H1 (cell line): Measurements from ENCODE around the gene STX2. TPM values are rescaled to one million over a fixed set of nuclear protein-coding genes. Genes with fewer than 3 reads are reported as not detected.

ENCODE experiments used
- CTCF ChIA-PET: fragments of 300-600 bp; sonication (Branson Sonifier 250); formaldehyde crosslinking; loops from one replicate; lab custom pipeline; 2021; ENCODE audit not compliant: partially characterized antibody; lab: Charles Lee
- POLR2A ChIA-PET: fragments of 300-600 bp; sonication (Branson Sonifier 250); formaldehyde crosslinking; loops from one replicate; lab custom pipeline; 2021; ENCODE audit warnings: inconsistent platforms; ENCODE audit not compliant: partially characterized antibody; lab: Charles Lee
- DNase-seq, 2 experiments: peaks; one replicate each; pipeline versions ENCODE4 v3.0.0 to v3.0.0-alpha.2; 2010 to 2022; ENCODE audit warnings: low spot score in 2 of 2, low read depth in 1 of 2, mixed read lengths in 1 of 2
- FAIRE-seq: peaks from 2 replicates; lab custom pipeline; 2011; peaks lifted over from hg19 to GRCh38; lab: Jason Lieb, UNC
- H2AFZ ChIP-seq: 2 replicates; pipeline ENCODE4 v1.8.1; 2012; ENCODE audit warnings: low read length, inconsistent platforms
- H2AK5ac ChIP-seq: 2 replicates; pipeline ENCODE4 v1.6.1; 2013; ENCODE audit warnings: low read depth, low read length
- H2BK120ac ChIP-seq: replicated peaks from 2 replicates; pipeline ENCODE3; 2013; ENCODE audit warnings: low read depth, low read length, inconsistent platforms
- H2BK12ac ChIP-seq: 2 replicates; pipeline ENCODE4 v1.6.1; 2013; ENCODE audit warnings: low read depth, low read length
- H2BK15ac ChIP-seq: 2 replicates; pipeline ENCODE4 v1.6.1; 2013; ENCODE audit warnings: low read length
- H2BK20ac ChIP-seq: 2 replicates; pipeline ENCODE4 v1.6.1; 2013; ENCODE audit warnings: low read length
- H2BK5ac ChIP-seq: 2 replicates; pipeline ENCODE4 v1.6.1; 2013; ENCODE audit warnings: low read depth, low read length
- H3K14ac ChIP-seq: 2 replicates; pipeline ENCODE4 v1.6.1; 2013; ENCODE audit warnings: inconsistent platforms; ENCODE audit not compliant: insufficient read length
- H3K18ac ChIP-seq: 2 replicates; pipeline ENCODE4 v1.6.1; 2013; ENCODE audit warnings: low read length; ENCODE audit errors: extremely low read depth
- H3K23ac ChIP-seq: 2 replicates; pipeline ENCODE4 v1.6.1; 2013; ENCODE audit warnings: inconsistent platforms; ENCODE audit not compliant: insufficient read length
- H3K23me2 ChIP-seq: 2 replicates; pipeline ENCODE4 v1.6.1; 2013; ENCODE audit warnings: low read depth, low read length
- H3K27ac ChIP-seq: 2 replicates; pipeline ENCODE4 v1.6.1; 2011; ENCODE audit warnings: low read depth, low read length, inconsistent platforms
- H3K27me3 ChIP-seq, 4 experiments: replicated peaks in 1 of 4; 1 replicate in 1 of 4; 2 replicates in 3 of 4; pipeline versions ENCODE4 v1.6.1 to v1.8.1; 2011 to 2013; ENCODE audit warnings: low read length in 3 of 4, mild to moderate bottlenecking in 3 of 4, inconsistent platforms in 2 of 4, mixed read lengths in 2 of 4, moderate library complexity in 1 of 4; ENCODE audit not compliant: control insufficient read depth in 3 of 4, insufficient read depth in 3 of 4; ENCODE audit errors: extremely low read depth in 1 of 4
- H3K36me3 ChIP-seq, 4 experiments: 2 replicates each; pipeline versions ENCODE4 v1.6.1 to v1.8.1; 2011 to 2013; ENCODE audit warnings: mild to moderate bottlenecking in 4 of 4, low read length in 3 of 4, moderate library complexity in 2 of 4, control low read depth in 1 of 4, inconsistent platforms in 1 of 4; ENCODE audit not compliant: insufficient read depth in 4 of 4, control insufficient read depth in 2 of 4
- H3K4ac ChIP-seq: replicated peaks from 2 replicates; pipeline ENCODE3; 2013; ENCODE audit warnings: low read length, low read depth, mixed read lengths, inconsistent platforms; ENCODE audit not compliant: insufficient read length
- H3K4me1 ChIP-seq, 4 experiments: replicated peaks in 1 of 4; 1 replicate in 1 of 4; 2 replicates in 3 of 4; pipeline versions ENCODE4 v1.6.1 to v1.8.1; 2011 to 2013; ENCODE audit warnings: low read length in 3 of 4, inconsistent platforms in 2 of 4, mixed read lengths in 1 of 4; ENCODE audit not compliant: insufficient read depth in 4 of 4, control insufficient read depth in 3 of 4
- H3K4me2 ChIP-seq, 2 experiments: 2 replicates each; pipeline versions ENCODE4 v1.6.1 to v1.8.1; 2011 to 2013; ENCODE audit warnings: low read depth in 2 of 2, low read length in 2 of 2, control low read depth in 1 of 2, inconsistent platforms in 1 of 2, mild to moderate bottlenecking in 1 of 2; ENCODE audit not compliant: insufficient read depth in 1 of 2
- H3K4me3 ChIP-seq, 4 experiments: fragments of 200-600, 300-600 bp in 1 of 4; sonication (generic), shearing (Covaris generic), sonication (Bioruptor Twin) in 1 of 4; 2 replicates each; pipeline versions ENCODE4 v1.5.1 to v1.8.1; 2011 to 2016; ENCODE audit warnings: low read length in 4 of 4, low read depth in 3 of 4, control low read depth in 2 of 4, inconsistent platforms in 2 of 4, mild to moderate bottlenecking in 2 of 4, mixed read lengths in 1 of 4, moderate library complexity in 1 of 4; ENCODE audit not compliant: insufficient read depth in 2 of 4; ENCODE audit errors: extremely low read depth in 1 of 4
- H3K56ac ChIP-seq: replicated peaks from 2 replicates; pipeline ENCODE3; 2013; ENCODE audit warnings: low read depth, mild to moderate bottlenecking, mixed read lengths, low read length, inconsistent platforms; ENCODE audit not compliant: insufficient read length
- H3K79me1 ChIP-seq: 2 replicates; pipeline ENCODE4 v1.6.1; 2013; ENCODE audit warnings: low read depth, low read length, control low read depth
- H3K79me2 ChIP-seq, 2 experiments: 2 replicates each; pipeline versions ENCODE4 v1.6.1 to v1.8.1; 2012 to 2013; ENCODE audit warnings: low read length in 2 of 2, mild to moderate bottlenecking in 2 of 2, inconsistent platforms in 1 of 2; ENCODE audit not compliant: insufficient read depth in 2 of 2, control insufficient read depth in 1 of 2
- H3K9ac ChIP-seq, 4 experiments: replicated peaks in 1 of 4; 1 replicate in 1 of 4; 2 replicates in 3 of 4; pipeline versions ENCODE4 v1.6.1 to v1.8.1; 2011 to 2013; ENCODE audit warnings: low read depth in 3 of 4, low read length in 3 of 4, control low read depth in 2 of 4, mild to moderate bottlenecking in 2 of 4, moderate library complexity in 2 of 4, inconsistent platforms in 1 of 4; ENCODE audit errors: extremely low read depth in 1 of 4
- H3K9me3 ChIP-seq, 2 experiments: 2 replicates each; pipeline versions ENCODE4 v1.6.1 to v1.8.1; 2012 to 2013; ENCODE audit warnings: mild to moderate bottlenecking in 2 of 2, moderate library complexity in 2 of 2, control low read depth in 1 of 2, inconsistent platforms in 1 of 2, low read depth in 1 of 2, low read length in 1 of 2, mixed read lengths in 1 of 2; ENCODE audit not compliant: insufficient read depth in 2 of 2
- H4K20me1 ChIP-seq, 2 experiments: replicated peaks in 1 of 2; 2 replicates each; pipeline versions ENCODE3 to v1.8.1; 2011 to 2013; ENCODE audit warnings: inconsistent platforms in 2 of 2, low read length in 2 of 2, mild to moderate bottlenecking in 1 of 2; ENCODE audit not compliant: insufficient read depth in 2 of 2, control insufficient read depth in 1 of 2
- H4K5ac ChIP-seq: 2 replicates; pipeline ENCODE4 v1.6.1; 2013; ENCODE audit warnings: low read length, low read depth, mixed read lengths, inconsistent platforms; ENCODE audit not compliant: insufficient read length
- H4K8ac ChIP-seq: 2 replicates; pipeline ENCODE4 v1.8.0; 2013; ENCODE audit warnings: mild to moderate bottlenecking, moderate library complexity, low read length, inconsistent platforms; ENCODE audit not compliant: insufficient read depth; ENCODE audit errors: extremely low read depth
- H4K91ac ChIP-seq: replicated peaks from 2 replicates; pipeline ENCODE3; 2013; ENCODE audit warnings: low read length, mixed read lengths, inconsistent platforms; ENCODE audit not compliant: insufficient read length
- ASH2L ChIP-seq: fragments of 200-600, 300-600 bp; sonication (generic); IDR thresholded peaks from one replicate; pipeline ENCODE4 v1.7.1; 2017; ENCODE audit warnings: low read length
- EZH2 ChIP-seq: fragments of 200-600 bp; sonication (generic); IDR thresholded peaks from 2 replicates; pipeline ENCODE4 v1.7.1; 2012; ENCODE audit warnings: low read depth, mild to moderate bottlenecking, moderate library complexity, low read length, inconsistent platforms; ENCODE audit not compliant: severe bottlenecking
- FOSL1 ChIP-seq: IDR thresholded peaks from 2 replicates; pipeline ENCODE4 v1.6.1; 2011; ENCODE audit warnings: mild to moderate bottlenecking, low read depth, low read length, moderate library complexity; ENCODE audit not compliant: insufficient read depth
- KDM1A ChIP-seq: fragments of 200-600, 300-600 bp; sonication (generic); IDR thresholded peaks from 2 replicates; pipeline ENCODE4 v1.7.1; 2016; ENCODE audit warnings: mild to moderate bottlenecking, low read length, borderline replicate concordance
- KDM4A ChIP-seq: IDR thresholded peaks from one replicate; pipeline ENCODE4 v1.7.1; 2012; ENCODE audit warnings: low read depth, mild to moderate bottlenecking, moderate library complexity, low read length, inconsistent platforms; ENCODE audit not compliant: severe bottlenecking
- SIX5 ChIP-seq: IDR thresholded peaks from 2 replicates; pipeline ENCODE4 v1.6.1; 2011; ENCODE audit warnings: mild to moderate bottlenecking, low read depth, low read length
- SP2 ChIP-seq: IDR thresholded peaks from 2 replicates; pipeline ENCODE4 v1.6.1; 2012; ENCODE audit warnings: mild to moderate bottlenecking, low read length, inconsistent platforms
- TBP ChIP-seq: IDR thresholded peaks from 2 replicates; pipeline ENCODE4 v1.6.1; 2011; ENCODE audit warnings: low read depth, low read length, improper control_type of control experiment
- TEAD4 ChIP-seq: IDR thresholded peaks from 2 replicates; pipeline ENCODE4 v1.6.1; 2012; ENCODE audit warnings: low read depth, low read length, inconsistent platforms, mixed read lengths
- WGBS, 2 experiments: shearing (Covaris generic) in 1 of 2; methylation state at CpG; one replicate each; pipeline versions ENCODE4 v1.1.6 to v1.1.7; 2013 to 2015; ENCODE audit warnings: low lambda C conversion rate in 2 of 2, mixed read lengths in 2 of 2, inconsistent platforms in 1 of 2, low coverage in 1 of 2, missing lambda C conversion rate in 1 of 2; ENCODE audit not compliant: insufficient replicate concordance in 2 of 2, insufficient coverage in 1 of 2, insufficient read length in 1 of 2; ENCODE audit errors: extremely low coverage in 1 of 2, missing lambda C conversion rate in 1 of 2; 5-methylcytosine and 5-hydroxymethylcytosine counted together
- polyA plus RNA-seq, 7 experiments: library from polyadenylated mRNA; depleted of rRNA in 3 of 7; stranded (reverse) in 5 of 7; unstranded in 2 of 7; fragments of >200 nt in 5 of 7; fragments of 200-250 nt in 2 of 7; gene quantifications; 1 replicate in 5 of 7; 2 replicates in 1 of 7; 4 replicates in 1 of 7; pipeline versions ENCODE4 v1.2.1 to v1.2.3, GENCODE V29; 2011 to 2013; ENCODE audit warnings: missing spikeins in 2 of 7, mixed read lengths in 2 of 7
- total RNA-seq: library from RNA; stranded (reverse); fragmentation: NEBNext Ultra II Directional; extraction: Animal tissue kit (Norgen Biotek cat#: 25700); gene quantifications from 2 replicates; pipeline ENCODE4 v1.2.1, GENCODE V29; 2021
- TF ChIP-seq, protein P1 (sequence below): IDR thresholded peaks from 2 replicates; pipeline ENCODE4 v1.6.1; 2011; ENCODE audit warnings: low read length, improper control_type of control experiment

STX2 gene
- total and polyA plus RNA-seq, 2 of the 8 experiments (the other 6 are each of a cell fraction or from before 2014, with no cell fraction given) = 20.0 to 26.3 TPM

DNA sequence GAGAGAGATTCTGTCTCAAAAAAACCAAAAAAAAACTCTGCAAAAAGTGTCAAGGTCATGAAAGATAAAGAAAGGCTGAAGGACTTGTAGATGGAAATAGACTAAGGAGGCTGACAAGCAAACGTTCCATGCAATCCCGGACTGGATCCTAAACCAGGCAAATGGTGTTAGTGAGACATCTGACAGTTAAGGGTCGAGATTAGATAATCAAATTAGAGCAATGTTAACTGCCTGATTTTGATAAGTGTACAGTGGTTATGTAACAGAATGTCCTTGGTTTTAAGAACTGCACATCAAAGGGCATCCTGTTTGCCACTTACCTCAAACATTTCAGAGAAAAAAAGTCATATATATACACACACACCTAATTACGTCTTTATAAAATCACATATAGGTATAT, 29.4 kb upstream of the STX2 start:
- H3K23ac ChIP-seq = no peak overlapping the region

More for the DNA sequence above, 29.4 kb upstream of the STX2 start:
- Histone ChIP-seq H3K56ac (no peak overlapping the region), H3K79me1 (no peaks in the 10 kb centered on the region), H2BK5ac (no peak overlapping the region), H3K23me2 (peaks cover 4% of the 10 kb centered on the region; the same call in 1 of the 2 replicates), H3K27ac (no peak overlapping the region), H2BK120ac (no peak overlapping the region), H4K5ac (no peak overlapping the region), H4K20me1 (no peaks in the 10 kb centered on the region), H3K4me2 (no peak overlapping the region), H3K4me3 (no peak overlapping the region), H3K9me3 (no peaks in the 10 kb centered on the region), H3K18ac (no peak overlapping the region), H3K4me1 (peaks cover 0 to 2% (median under 1%) of the 10 kb centered on the region in 4 experiments; a peak in 4 of 7 replicates), H3K4ac (no peak overlapping the region), H2AK5ac (no peak overlapping the region), H3K27me3 (no peaks in the 10 kb centered on the region), H3K9ac (no peak overlapping the region), H2BK15ac (no peak overlapping the region), H4K91ac (no peak overlapping the region), H4K8ac (no peak overlapping the region), H3K36me3 (peaks cover 7 to 9% (median 8%) of the 10 kb centered on the region in 4 experiments; a peak in 7 of 8 replicates), H2BK12ac (no peak overlapping the region), H2BK20ac (no peak overlapping the region), H3K14ac (no peak overlapping the region), H2AFZ (no peak overlapping the region), H3K79me2 (peaks cover 6 to 11% of the 10 kb centered on the region in 2 experiments)
- TF ChIP-seq, protein P1, sequence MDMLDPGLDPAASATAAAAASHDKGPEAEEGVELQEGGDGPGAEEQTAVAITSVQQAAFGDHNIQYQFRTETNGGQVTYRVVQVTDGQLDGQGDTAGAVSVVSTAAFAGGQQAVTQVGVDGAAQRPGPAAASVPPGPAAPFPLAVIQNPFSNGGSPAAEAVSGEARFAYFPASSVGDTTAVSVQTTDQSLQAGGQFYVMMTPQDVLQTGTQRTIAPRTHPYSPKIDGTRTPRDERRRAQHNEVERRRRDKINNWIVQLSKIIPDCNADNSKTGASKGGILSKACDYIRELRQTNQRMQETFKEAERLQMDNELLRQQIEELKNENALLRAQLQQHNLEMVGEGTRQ = no peak
- TF ChIP-seq FOSL1 = no peak
- no peak for TF ChIP-seq ASH2L
- TF ChIP-seq KDM4A = no peak
- no peak for TF ChIP-seq SP2
- TF ChIP-seq KDM1A = no peak
- no peak for TF ChIP-seq SIX5
- no peak for TF ChIP-seq TBP
- no peak for TF ChIP-seq TEAD4
- TF ChIP-seq EZH2 = no peak
- no peak for DNase-seq
- no peak for FAIRE-seq
- CTCF ChIA-PET = interaction anchor here (0.7 to 2.9 kb wide), 4 partner anchors 10 to 1699 kb away, joined by 3 to 30 read pairs (median 16); no protein-coding TSS in a partner anchor
- POLR2A ChIA-PET = interaction anchor here (1.4 to 3.4 kb wide), 4 partner anchors 10 to 24 kb away, joined by 3 to 33 read pairs (median 12); no protein-coding TSS in a partner anchor
- 67% methylated on average over 4 of the region's 4 CpGs; no CpG with 5 or more reads in 1 of the 2 experiments for WGBS, 2 experiments
